GM21423 (cell line): ENCODE measurements around the gene EDC4.
A peak's percentile ranks its signal among the peaks of the same experiment; 100 is the strongest.
"Not testable (repeated sequence)": the region's sequence is repeated elsewhere in the genome, so short reads cannot be mapped to it uniquely, and the experiment has no call there.

Source experiments
- ATAC-seq: cut with Tn5 transposase; IDR thresholded peaks from one replicate; pipeline ENCODE4 v1.9.1; 2021; ENCODE audit warnings: mild to moderate bottlenecking, moderate library complexity; ENCODE audit not compliant: unreplicated experiment

Gene EDC4

DNA sequence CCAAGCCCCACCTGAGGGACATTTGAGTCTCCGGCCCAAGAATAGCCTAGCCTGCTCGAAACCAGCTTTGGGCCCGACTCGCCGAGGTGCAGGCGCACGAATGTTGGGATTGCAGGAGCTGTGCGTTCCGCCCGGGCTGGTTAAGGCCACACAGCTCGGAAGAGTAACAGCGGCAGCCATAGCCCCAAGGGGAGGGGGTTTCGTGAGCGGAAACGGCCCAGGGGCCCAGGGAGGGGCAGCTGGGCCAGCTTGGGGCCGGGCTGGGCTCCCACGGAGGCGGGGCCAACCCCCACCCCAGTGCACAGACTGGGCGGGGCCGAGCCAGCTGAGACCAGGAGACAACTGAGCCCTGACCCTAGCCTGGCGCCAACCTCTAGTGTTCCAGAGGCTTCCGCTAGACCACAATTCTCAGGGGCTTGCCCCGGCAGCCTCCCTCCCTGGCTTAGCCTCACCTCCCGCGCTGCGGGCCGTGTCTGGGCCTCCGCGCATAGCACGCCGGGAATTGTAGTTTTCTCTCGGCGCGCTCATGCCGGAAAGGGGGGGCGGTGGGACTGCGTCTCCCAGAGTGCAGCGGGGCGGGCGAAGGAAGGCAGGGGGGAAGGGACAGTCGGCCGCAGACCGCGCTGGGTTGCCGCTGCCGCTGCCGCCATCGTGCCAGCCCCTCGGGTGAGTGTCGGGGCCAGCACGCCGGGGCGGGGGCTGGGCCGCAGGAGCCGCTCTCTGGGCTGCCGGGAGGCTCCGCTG lies 26.4 kb upstream of the EDC4 start, which contains the start of gene NUTF2:
NUTF2 (plus strand) TSS at position 614 of the 744 bp plus-strand sequence. CDS start 18,198 bp downstream, outside the sequence.
- ATAC-seq, result peak; percentile 53

DNA sequence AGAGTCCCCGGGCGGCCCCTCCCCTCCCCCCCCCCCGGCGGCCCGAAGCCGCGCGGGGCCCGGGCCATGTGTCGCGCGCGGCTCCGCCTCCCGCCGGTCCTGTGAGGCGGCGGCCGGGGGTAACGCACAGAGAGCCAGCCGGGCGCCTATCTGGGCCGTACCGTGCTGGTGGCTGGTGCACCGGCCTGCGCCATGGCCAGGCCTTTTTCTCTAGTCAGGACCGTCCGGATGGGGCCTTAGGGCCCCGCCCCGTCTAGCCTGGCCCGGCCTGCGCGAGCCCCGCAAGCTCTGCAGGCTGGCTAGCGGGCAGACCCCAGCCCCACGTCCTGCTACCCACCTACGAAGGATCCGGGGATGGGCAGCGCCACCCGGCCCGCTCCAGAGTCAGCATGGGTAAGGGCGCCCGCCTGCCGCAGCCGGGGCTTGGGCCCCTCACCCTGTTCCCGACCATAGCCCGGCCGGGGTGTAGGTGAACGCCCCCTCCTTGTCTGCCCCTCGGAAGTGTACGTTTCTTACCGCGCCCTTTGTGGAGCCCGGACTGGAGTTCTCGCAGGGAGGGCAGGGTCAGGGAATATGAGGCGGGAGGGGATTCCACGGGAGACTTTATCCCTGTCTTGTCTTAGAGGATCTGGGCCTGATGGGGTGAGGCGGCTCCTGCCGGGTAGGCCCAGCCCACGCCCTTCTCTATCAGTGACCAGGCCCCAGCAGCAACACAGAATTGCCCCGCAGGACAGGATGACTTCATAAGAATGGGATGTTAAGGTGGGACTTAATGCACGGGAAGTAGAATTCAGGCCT lies 25.6 kb upstream of the EDC4 start, which contains the start of gene CENPT:
CENPT (minus strand) TSS at position 630 of the 798 bp plus-strand sequence. CDS start 13,834 bp downstream, outside the sequence.
- ATAC-seq, result peak; percentile 35

GRCh38 chr16:67848118-67848517 lies 24.7 kb upstream of the EDC4 start:
- ATAC-seq, result no peak

- ATAC-seq, result no peak
Observed at GRCh38 chr16:67853670-67854069, 19.2 kb upstream of the EDC4 start.

- no peak for ATAC-seq
Observed at GRCh38 chr16:67855789-67856188, 17.1 kb upstream of the EDC4 start.

GRCh38 chr16:67856927-67857546 lies 15.8 kb upstream of the EDC4 start:
- no peak for ATAC-seq

DNA sequence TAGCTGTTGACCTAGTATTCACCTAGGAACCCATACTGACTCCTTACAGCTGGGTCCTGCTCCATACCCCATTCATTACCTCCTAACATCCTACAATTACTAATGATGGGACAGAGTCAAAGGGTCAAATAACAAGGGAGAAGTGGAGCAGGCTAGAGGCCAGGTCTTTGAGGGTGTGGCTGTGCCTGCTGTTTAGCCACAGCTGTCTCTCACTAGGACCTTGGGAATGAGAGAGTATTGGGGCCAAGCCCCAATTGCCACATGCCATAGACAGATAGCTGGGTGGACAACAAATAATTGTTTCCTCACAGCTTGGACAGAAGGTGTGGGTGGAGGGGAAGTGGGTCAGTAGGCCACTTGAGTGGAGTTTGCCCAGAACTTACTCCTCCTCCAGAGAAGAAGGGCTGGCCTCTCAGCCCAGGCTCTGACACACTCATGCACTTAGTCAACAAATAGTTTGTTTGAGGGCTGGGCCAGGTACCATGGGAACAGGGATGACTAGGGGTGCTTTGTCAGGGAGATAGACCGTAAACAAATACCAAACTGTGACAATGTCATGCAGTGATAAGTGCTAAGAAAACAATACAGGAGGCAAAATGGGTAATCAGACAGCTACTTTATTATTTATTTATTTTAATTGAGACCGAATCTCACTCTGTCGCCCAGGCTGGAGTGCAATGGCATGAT lies 15.2 kb upstream of the EDC4 start:
- ATAC-seq, result no peak

DNA sequence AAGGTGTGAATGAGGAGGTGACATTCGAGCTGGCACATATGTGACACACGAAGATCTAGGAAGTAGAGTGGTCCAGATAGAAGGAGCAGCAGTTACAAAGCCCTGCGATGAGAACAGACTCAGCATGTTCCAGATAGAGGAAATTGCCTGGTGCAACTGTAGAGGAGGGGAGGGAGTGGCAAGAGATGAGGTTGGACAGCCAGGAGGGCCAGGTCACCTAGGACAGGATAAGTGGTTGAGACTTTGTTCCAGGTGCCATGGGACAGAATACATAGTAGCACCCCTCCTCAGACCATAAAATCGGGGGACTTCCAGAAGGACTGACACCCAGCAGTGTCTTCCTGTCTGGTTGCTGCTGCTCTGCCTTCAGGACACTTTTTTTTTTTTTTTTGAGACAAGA lies 14.4 kb upstream of the EDC4 start:
- ATAC-seq, result no peak

DNA sequence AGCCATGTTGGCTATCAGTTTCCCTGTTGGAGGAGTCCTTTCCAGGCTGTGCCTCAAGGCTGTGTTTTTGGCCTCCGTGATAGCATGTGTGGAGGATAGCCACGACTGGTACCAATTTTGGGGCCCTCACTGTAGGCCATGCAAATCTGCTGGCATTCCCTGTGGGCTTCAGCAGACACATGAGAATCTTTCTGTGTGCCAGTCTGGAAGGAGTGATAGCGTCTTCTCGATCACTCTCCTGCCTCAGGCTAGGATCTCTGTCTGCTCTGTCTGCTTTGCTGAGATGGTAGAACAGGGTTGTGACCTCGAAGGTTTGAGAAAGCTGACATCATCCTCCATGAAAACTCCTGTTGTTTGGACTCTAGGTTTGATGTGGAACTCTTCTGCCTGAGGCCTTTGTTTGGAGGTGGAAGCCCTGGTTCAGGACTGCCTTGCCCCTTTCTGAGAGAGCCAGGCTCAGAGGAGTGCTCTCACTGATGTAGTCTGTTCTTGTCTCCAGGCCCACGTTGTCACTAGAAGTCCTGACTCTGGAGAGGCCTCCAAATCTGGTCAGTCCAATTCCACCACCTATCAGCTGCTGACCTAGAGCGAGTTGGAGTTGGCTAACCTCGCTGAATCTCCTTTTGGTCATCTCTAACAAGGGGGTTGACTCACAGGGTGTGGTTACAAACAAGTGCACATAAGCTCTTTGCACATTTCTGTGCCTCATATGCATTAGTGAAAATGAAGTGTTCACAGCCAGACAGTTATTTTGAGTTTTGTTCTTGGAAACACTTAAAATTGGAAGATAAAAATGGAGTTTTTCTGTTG lies 12.1 kb upstream of the EDC4 start:
- ATAC-seq, result no peak

GRCh38 chr16:67861877-67862276 lies 11.0 kb upstream of the EDC4 start:
- ATAC-seq, result no peak

DNA sequence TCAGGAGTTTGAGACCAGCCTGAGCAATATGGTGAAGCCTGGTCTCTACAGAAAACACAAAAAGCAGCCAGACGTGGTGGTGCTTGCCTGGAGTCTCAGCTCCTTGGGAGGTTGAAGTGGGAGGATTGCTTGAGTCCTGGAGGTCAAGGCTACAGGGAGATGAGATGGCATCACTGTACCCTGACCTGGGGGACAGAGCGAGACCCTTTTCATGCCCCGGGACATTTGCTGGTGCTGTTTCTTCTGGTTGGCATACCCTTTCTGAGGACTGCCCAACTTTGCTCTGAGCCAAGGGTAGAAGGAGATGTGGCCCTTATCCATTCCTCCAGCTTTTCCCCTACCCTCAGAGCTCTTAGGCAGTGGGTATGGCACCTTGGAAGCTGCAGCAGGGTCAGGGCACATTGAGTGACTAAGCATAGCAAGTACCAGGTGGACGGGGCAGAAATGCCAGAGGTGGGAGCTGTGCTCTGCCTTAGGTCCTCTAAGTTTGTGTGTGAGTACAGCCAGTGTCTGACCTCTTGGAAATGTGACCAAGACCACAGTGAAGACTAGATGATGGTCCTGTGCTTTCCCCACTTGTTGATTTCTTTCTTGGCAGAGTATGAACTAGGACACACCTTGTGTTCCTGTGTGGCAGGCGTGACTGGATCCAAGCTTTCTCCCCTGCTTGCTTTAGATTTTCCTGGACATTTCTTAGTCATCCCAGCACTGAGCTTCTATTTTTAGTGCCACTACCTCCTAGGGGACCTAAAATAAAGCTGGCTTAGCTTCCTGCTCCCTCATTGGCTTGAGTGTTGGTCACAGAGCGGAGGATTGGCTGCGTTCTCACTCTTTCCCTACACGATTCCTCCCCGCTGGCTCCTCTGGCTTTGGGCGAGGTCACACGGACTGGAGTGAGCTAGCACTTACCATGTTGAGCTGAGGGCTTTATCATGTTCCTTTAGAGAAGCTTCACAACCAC lies 9.9 kb upstream of the EDC4 start:
- ATAC-seq, result no peak

DNA sequence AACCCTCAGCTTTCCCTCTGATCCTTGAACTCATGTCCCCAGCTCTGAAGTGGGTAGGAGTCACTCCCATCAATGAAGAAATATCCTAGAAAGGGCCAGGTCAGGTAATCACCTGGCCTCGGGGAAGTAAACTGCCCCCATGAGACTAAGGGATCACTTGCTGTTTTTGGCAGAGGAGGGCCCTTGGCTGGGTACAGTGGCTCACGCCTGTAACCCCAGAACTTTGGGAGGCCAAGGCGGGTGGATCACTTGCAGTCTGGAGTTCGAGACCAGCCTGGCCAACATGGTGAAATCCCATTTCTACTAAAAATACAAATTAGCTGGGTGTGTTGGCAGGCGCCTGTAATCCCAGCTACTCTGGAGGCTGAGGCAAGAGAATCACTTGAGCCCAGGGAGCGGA lies 8.8 kb upstream of the EDC4 start:
- ATAC-seq, result not testable (repeated sequence)

- no peak for ATAC-seq
Observed at GRCh38 chr16:67864594-67864993, 8.3 kb upstream of the EDC4 start.

- ATAC-seq, result no peak
Observed at GRCh38 chr16:67865318-67865717, 7.5 kb upstream of the EDC4 start.

- ATAC-seq, result no peak
Observed at GRCh38 chr16:67868290-67868689, 4.6 kb upstream of the EDC4 start.

- ATAC-seq, result no peak
Observed at GRCh38 chr16:67869653-67870052, 3.2 kb upstream of the EDC4 start.

DNA sequence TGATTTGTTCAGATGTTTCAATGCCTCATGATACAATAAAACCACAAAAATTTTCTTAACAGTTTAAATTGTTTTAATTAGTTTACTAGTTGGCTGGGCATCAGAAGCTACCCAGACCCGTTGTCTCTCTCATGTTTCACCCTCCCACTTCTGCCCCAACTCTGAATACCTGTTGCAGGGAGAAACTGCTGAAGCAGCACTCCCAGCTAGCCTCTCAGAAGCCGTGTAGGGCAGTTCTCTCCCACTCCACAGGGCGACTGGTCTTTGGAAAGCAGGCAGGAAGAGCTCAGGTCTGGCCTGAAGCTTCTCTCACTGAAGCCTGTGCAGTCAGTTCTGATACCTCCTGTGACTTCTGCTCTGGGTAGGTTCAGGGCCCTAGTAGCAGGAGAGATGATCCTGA lies 1.6 kb upstream of the EDC4 start:
- ATAC-seq, result no peak

GRCh38 chr16:67872131-67872630 lies 671 bp upstream of the EDC4 start:
- ATAC-seq, result no peak
